Measurements from ENCODE around the gene RALGPS1. TPM values are rescaled to one million over a fixed set of nuclear protein-coding genes. Genes with fewer than 3 reads are reported as not detected.
A peak's percentile ranks its signal among the peaks of the same experiment; 100 is the strongest.

Gene RALGPS1
- total RNA-seq, 1 donor from 2014 or later: 2.4 TPM

GRCh38 chr9:127219520-127219919 lies 304.9 kb downstream of the RALGPS1 start:
- no peak for DNase-seq (ENCODE audit: low read depth in 2 of 2)

DNA sequence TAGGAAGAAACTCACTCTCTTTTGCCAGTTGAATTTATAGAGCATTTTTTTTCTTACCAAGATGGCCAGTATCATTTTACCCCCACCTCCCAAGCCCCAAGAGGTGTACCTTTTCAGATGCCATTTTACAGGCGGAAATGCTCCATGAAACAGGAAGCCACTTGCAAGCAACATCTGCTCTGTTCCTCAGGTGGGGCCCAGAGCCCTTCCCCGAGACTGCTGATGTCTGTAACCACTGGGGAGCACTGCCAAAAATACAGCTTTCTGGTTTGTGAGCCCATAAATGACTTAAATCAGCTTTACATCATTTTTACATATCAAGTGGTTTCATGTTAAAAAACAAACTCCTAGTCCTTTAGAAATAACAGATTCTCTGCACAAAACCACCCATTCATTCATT lies 307.1 kb downstream of the RALGPS1 start:
- no peak for DNase-seq (ENCODE audit: low read depth in 2 of 2)

DNA sequence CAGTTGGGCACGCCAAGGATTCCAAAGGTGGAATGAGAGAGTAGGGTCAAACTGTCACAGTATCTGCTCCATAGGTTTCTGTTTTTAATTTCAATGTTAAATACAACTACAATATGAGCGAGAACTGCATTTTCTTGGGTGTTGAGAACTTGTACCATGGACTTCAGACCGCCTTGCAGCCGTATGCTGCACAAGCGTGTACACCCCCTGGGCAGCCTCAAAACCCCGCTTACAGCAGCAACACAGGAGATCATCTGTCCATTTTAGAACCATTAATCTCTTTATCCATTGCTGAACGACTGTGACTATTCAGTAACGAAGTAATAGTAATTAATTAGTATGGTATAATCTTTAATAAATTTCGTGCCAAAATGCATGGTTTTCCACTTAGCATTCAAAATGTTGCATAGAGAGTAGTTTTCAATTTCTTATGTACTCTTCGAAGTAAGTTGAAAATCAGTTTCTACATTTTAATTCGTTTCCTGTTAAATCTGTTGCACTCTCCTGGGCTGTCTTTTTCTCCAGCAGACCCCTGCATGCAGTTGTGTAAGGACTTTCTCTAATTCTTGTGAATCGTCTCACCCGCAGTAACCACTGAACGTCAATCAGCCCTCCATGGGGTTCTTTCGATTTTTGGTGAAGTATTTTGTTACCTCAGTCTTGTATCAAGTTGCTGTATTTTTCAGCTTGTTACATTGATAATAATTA lies 308.0 kb downstream of the RALGPS1 start:
- no peak for DNase-seq (ENCODE audit: low read depth in 2 of 2)

- no peak for DNase-seq (ENCODE audit: low read depth in 2 of 2)
These were observed 308.7 kb downstream of the RALGPS1 start for GRCh38 chr9:127223266-127223665.

GRCh38 chr9:127223810-127224177 lies 309.2 kb downstream of the RALGPS1 start:
- DNase-seq (ENCODE audit: low read depth in 2 of 2): no peak

- peak; percentile 72 to 92 for DNase-seq (ENCODE audit: low read depth in 2 of 2)
These were observed 309.7 kb downstream of the RALGPS1 start for GRCh38 chr9:127224178-127224882.

DNA sequence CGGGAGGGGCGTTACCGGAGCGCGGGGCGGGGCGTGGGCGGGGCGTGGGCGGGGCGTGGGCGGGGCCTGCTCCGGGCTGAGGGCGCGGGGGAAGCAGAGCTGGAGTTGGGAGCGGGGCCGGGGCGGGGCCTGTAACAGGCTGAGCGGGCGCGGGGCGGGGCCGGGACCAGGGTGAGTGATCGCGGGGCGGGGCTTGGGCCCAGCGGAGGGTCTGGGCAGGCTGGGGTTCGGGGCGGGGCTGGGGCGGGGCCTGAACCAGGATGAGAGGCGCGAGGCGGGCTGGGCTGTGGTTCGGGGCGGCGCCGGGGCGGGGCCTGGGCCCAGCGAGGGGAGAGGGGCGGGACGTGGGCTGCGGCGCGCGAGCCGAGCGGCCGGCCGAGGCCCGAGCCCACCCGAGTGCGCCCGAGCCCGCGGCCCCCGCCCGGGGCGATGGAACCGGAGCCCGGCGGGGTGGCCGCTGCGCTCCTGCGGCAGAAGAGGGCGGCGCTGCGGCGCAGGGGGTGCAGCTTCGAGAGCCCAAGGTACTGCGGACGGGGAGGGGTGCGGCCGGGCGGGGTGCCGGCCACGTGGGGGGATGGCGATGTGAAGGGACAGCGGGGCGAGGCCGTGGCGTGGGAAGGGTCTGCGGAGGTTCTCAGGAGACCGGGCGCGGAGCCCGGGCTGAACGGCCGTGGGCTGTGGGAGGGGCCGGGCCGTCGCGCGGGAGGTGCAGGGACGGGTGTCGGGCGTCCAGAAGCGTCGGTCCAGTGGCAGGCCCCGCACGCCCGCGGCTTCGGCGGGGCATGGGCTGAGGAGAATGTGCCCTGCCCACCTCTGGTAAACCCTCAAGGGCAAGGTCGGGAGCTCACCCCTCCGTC lies 310.5 kb downstream of the RALGPS1 start:
- peak; percentile 88 to 94 for DNase-seq (ENCODE audit: low read depth in 2 of 2)

GRCh38 chr9:127225801-127226625 lies 311.4 kb downstream of the RALGPS1 start:
- DNase-seq (ENCODE audit: low read depth in 2 of 2): peak in 1 of 2 donors; percentile 11

- no peak for DNase-seq (ENCODE audit: low read depth in 2 of 2)
These were observed 315.3 kb downstream of the RALGPS1 start for GRCh38 chr9:127229691-127230417.

- DNase-seq (ENCODE audit: low read depth in 2 of 2): no peak
These were observed 317.1 kb downstream of the RALGPS1 start for GRCh38 chr9:127231666-127232065.

GRCh38 chr9:127232833-127233549 lies 318.4 kb downstream of the RALGPS1 start:
- no peak for DNase-seq (ENCODE audit: low read depth in 2 of 2)

GRCh38 chr9:127233550-127233949 lies 319.0 kb downstream of the RALGPS1 start:
- no peak for DNase-seq (ENCODE audit: low read depth in 2 of 2)

DNA sequence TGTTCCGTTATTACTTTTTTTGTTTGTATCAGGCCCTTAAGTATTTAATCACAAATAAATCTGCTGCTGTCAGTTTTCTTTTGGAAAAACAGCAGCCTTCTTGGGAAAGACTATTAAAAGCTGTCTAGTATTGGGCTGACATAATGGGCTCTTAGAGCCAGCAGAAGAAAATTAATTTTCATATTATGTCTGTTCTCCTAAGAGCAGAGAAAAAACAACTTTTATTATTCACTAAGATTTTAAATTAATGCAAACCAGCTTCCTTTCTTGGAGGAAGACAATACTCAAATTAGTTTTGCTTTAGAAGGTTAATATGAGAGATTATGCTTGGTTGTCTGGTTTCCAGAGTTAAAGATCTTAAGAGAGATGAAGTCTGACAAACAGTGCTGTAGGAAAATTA lies 319.4 kb downstream of the RALGPS1 start:
- DNase-seq (ENCODE audit: low read depth in 2 of 2): no peak

DNA sequence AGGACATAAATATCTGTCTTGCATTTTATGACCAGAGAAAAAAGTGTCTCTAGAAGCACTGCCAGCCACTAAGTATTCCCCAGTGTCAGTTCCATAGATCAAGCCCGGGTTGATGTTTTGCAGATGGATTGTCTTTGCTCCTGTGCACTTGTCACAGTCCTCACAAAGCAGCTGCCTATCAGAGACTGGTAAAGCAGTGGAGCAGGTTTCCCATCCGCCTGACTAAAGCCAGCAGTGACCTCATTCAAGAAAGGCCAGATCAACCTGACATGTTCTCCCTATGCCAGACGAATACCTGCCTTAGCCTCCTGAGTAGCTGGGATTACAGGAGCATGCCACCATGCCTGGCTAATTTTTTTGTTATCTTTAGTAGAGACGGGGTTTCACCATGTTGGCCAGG lies 323.2 kb downstream of the RALGPS1 start:
- no peak for DNase-seq (ENCODE audit: low read depth in 2 of 2)

DNA sequence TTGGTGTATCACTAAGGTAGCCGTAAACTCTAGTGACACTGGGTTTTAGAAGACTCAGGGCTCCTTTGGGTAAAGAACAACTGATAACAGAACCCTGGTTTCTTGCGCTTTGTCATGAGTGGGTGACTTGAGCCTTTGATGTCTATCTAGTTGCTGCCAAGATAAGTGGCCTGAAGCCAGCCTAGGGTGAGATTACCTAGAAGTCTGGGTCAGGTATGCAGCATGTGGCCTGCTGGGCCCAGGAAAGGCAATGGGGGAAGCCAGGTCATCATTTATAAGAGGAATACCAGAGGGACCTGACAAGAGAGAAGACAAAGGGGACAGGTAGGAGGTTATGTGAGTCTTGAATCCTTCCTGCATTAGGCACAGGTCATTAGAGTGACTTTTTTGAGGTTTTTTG lies 326.8 kb downstream of the RALGPS1 start:
- DNase-seq (ENCODE audit: low read depth in 2 of 2): no peak

- DNase-seq (ENCODE audit: low read depth in 2 of 2): peak; percentile 94 to 96
These were observed 330.3 kb downstream of the RALGPS1 start for GRCh38 chr9:127244609-127245601.

GRCh38 chr9:127245637-127246164 lies 331.1 kb downstream of the RALGPS1 start:
- DNase-seq (ENCODE audit: low read depth in 2 of 2): no peak

DNA sequence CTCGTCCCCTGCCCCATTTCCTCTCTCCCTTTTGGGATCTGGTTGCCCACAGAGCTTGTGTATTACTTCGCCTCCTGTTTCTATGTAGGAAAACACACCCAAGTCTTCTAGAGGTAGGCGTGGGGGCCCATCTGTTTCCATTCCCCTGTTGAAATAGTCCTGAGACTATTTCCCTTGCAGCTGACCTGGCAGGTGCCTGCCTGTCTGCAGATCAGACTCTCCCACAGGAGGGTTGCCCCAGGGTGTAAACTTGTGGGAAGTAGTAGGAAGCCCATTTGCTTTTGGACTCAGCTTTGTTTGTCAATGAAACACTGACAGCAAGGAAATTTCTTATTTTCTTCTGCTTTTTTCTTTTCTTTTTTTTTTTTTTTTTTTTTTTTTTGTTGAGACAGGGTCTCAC lies 333.7 kb downstream of the RALGPS1 start:
- no peak for DNase-seq (ENCODE audit: low read depth in 2 of 2)

DNA sequence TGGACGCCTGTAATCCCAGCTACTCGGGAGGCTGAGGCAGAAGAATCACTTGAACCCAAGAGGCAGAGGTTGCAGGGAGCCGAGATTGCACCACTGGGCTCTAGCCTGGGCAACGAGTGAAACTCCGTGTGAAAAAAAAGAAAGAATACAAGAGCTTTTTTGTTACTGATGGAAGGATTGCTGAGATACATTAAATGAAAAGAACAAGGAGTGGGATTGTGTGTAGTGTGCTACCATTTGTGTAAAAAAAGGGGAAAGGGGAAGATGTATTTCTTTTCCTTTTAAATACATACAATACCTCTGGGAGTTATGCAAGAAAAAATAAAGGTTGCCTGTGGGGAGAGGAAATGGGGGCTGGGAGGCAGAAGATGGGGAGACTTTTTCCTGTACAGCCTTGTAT lies 335.3 kb downstream of the RALGPS1 start:
- no peak for DNase-seq (ENCODE audit: low read depth in 2 of 2)
